Thyroid gland (tissue), 4 donors: Measurements from ENCODE around the gene C10orf67. TPM values are rescaled to one million over a fixed set of nuclear protein-coding genes. Genes with fewer than 3 reads are reported as not detected.

Source experiments
- DNase-seq, 2 donors: peaks; one replicate each; pipeline ENCODE4 v3.0.0-alpha.2; 2019
- H3K27ac ChIP-seq, 3 donors: fragments of 200-600 bp; sonication (generic); 1 replicate in 2 of 3; 2 replicates in 1 of 3; pipeline ENCODE4 v1.5.1; 2016 to 2019; ENCODE audit warnings: mild to moderate bottlenecking in 1 of 3, moderate library complexity in 1 of 3
- H3K27me3 ChIP-seq: fragments of 200-600 bp; sonication (generic); one replicate; pipeline ENCODE4 v1.5.1; 2019
- H3K36me3 ChIP-seq, 2 donors: fragments of 200-600 bp; sonication (generic); one replicate each; pipeline ENCODE4 v1.5.1; 2016 to 2019
- H3K4me1 ChIP-seq, 2 donors: fragments of 200-600 bp; sonication (generic); one replicate each; pipeline ENCODE4 v1.5.1; 2017 to 2019
- H3K4me3 ChIP-seq, 3 donors: fragments of 200-600 bp; sonication (generic); replicated peaks in 1 of 3; 1 replicate in 2 of 3; 2 replicates in 1 of 3; pipeline ENCODE4 v1.5.1; 2016; ENCODE audit warnings: mild to moderate bottlenecking in 1 of 3
- H3K9me3 ChIP-seq: fragments of 200-600 bp; sonication (generic); one replicate; pipeline ENCODE4 v1.5.1; 2017
- CTCF ChIP-seq, 6 experiments: fragments of 200-600 bp in 3 of 6; fragments of 450-650 bp in 3 of 6; sonication (generic) in 3 of 6; IDR thresholded peaks; one replicate each; pipeline ENCODE4 v1.5.1; 2016 to 2019; ENCODE audit warnings: antibody characterized with exemption in 6 of 6, mild to moderate bottlenecking in 2 of 6, inconsistent platforms in 1 of 6, moderate library complexity in 1 of 6
- POLR2A ChIP-seq, 2 donors: fragments of 450-650 bp; IDR thresholded peaks; one replicate each; pipeline ENCODE4 v1.6.1; 2017; ENCODE audit warnings: antibody characterized with exemption in 2 of 2, mild to moderate bottlenecking in 2 of 2, moderate library complexity in 1 of 2
- WGBS, 2 donors: methylation state at CpG; one replicate each; pipeline ENCODE4 v1.1.5; 2017; 5-methylcytosine and 5-hydroxymethylcytosine counted together
- intact Hi-C: fragments of 100-400 bp; cut with DNase I; formaldehyde crosslinking; loops from one replicate; pipeline ENCODE4 v1.15.1; 2023
- total RNA-seq, 4 donors: library from RNA; depleted of rRNA; stranded (reverse); fragments of >200 nt; gene quantifications; one replicate each; pipeline ENCODE4 v1.2.3, GENCODE V29; 2016

Gene C10orf67
- total RNA-seq, 4 donors from 2014 or later = 0.13 to 0.98 (median 0.54) TPM; not detected in 1

GRCh38 chr10:23384364-23384763 lies 39.8 kb upstream of the C10orf67 start:
- Histone ChIP-seq H3K4me1 (no peaks in the 10 kb centered on the region), H3K36me3 (no peaks in the 10 kb centered on the region), H3K9me3 (no peaks in the 10 kb centered on the region), H3K4me3 (no peak overlapping the region), H3K27me3 (no peaks in the 10 kb centered on the region), H3K27ac (no peak overlapping the region)
- no peak for DNase-seq
- intact Hi-C loops = no loop called here
- 80 to 100% methylated on average over 1 of the region's 1 CpG for WGBS, 2 donors
- TF ChIP-seq CTCF (IDR thresholded peaks at IDR 0.05) = no peak
- no peak for TF ChIP-seq POLR2A (IDR thresholded peaks at IDR 0.05)

GRCh38 chr10:23383637-23384036 lies 39.0 kb upstream of the C10orf67 start:
- WGBS, 2 donors = 88 to 89% methylated on average over 2 of the region's 2 CpGs
- TF ChIP-seq CTCF (IDR thresholded peaks at IDR 0.05) = no peak
- TF ChIP-seq POLR2A (IDR thresholded peaks at IDR 0.05) = no peak
- H3K27ac ChIP-seq = no peak overlapping the region
- H3K4me3 ChIP-seq = no peak overlapping the region
- no peaks in the 10 kb centered on the region for H3K27me3 ChIP-seq
- no peak for DNase-seq
- no peaks in the 10 kb centered on the region for H3K9me3 ChIP-seq
- H3K4me1 ChIP-seq = no peaks in the 10 kb centered on the region
- intact Hi-C loops = no loop called here
- no peaks in the 10 kb centered on the region for H3K36me3 ChIP-seq

- Histone ChIP-seq H3K4me1 (no peaks in the 10 kb centered on the region), H3K4me3 (no peak overlapping the region), H3K9me3 (no peaks in the 10 kb centered on the region), H3K36me3 (no peaks in the 10 kb centered on the region), H3K27ac (no peak overlapping the region), H3K27me3 (no peaks in the 10 kb centered on the region)
- intact Hi-C loops = no loop called here
- TF ChIP-seq POLR2A (IDR thresholded peaks at IDR 0.05) (no peak), CTCF (IDR thresholded peaks at IDR 0.05) (no peak)
- DNase-seq = no peak
- WGBS, 2 donors = 91 to 96% methylated on average over 3 of the region's 3 CpGs
Observed at GRCh38 chr10:23381298-23382040, 36.9 kb upstream of the C10orf67 start.

GRCh38 chr10:23379686-23380085 lies 35.1 kb upstream of the C10orf67 start:
- 76% methylated on average over 3 of the region's 3 CpGs for WGBS, 2 donors

More at GRCh38 chr10:23379686-23380085, 35.1 kb upstream of the C10orf67 start:
- Histone ChIP-seq H3K9me3 (no peaks in the 10 kb centered on the region), H3K4me3 (no peak overlapping the region), H3K27ac (no peak overlapping the region), H3K27me3 (no peaks in the 10 kb centered on the region), H3K36me3 (no peaks in the 10 kb centered on the region), H3K4me1 (no peaks in the 10 kb centered on the region)
- TF ChIP-seq POLR2A (IDR thresholded peaks at IDR 0.05) (no peak), CTCF (IDR thresholded peaks at IDR 0.05) (no peak)
- intact Hi-C loops = no loop called here
- DNase-seq = no peak
